HFF-Myc (cell line): ENCODE data around the gene RPTOR.

ENCODE experiments used
- DNase-seq: peaks from one replicate; pipeline ENCODE4 v3.0.0-alpha.2; 2011; ENCODE audit warnings: low read depth; ENCODE audit errors: extremely low read depth
- H3K4me3 ChIP-seq: replicated peaks from 2 replicates; pipeline ENCODE4 v1.5.1; 2011; ENCODE audit warnings: low read depth, mild to moderate bottlenecking, control low read depth, low read length
- CTCF ChIP-seq: IDR thresholded peaks from 2 replicates; pipeline ENCODE4 v1.5.1; 2012; ENCODE audit warnings: mild to moderate bottlenecking, low read depth, low read length, control low read depth; ENCODE audit errors: missing control alignments

Gene RPTOR

GRCh38 chr17:80978499-80979497 lies 434.2 kb downstream of the RPTOR start:
- no peak for DNase-seq
- TF ChIP-seq CTCF = no peak
- H3K4me3 ChIP-seq = no peak overlapping the region

- DNase-seq = no peak
These were observed 435.1 kb downstream of the RPTOR start for GRCh38 chr17:80979547-80980378.

GRCh38 chr17:80980397-80981061 lies 435.9 kb downstream of the RPTOR start:
- no peak for TF ChIP-seq CTCF
- DNase-seq = no peak
- no peak overlapping the region for H3K4me3 ChIP-seq

More at GRCh38 chr17:80979547-80980378, 435.1 kb downstream of the RPTOR start:
- TF ChIP-seq CTCF = no peak
- H3K4me3 ChIP-seq = no peak overlapping the region

- no peak for DNase-seq
- TF ChIP-seq CTCF = peak; percentile 24
- H3K4me3 ChIP-seq = no peak overlapping the region
These were observed 436.6 kb downstream of the RPTOR start for GRCh38 chr17:80981062-80981902.

GRCh38 chr17:80981929-80982425 lies 437.3 kb downstream of the RPTOR start:
- TF ChIP-seq CTCF = no peak
- H3K4me3 ChIP-seq = no peak overlapping the region
- no peak for DNase-seq
